Hepatocyte (in vitro differentiated cells): ENCODE data around the gene RAB11B. TPM values are rescaled to one million over a fixed set of nuclear protein-coding genes. Genes with fewer than 3 reads are reported as not detected.
A peak's percentile ranks its signal among the peaks of the same experiment; 100 is the strongest.

ENCODE experiments used
- DNase-seq: peaks from one replicate; pipeline ENCODE4 v3.0.0-alpha.2; 2016; ENCODE audit warnings: low spot score
- H2AFZ ChIP-seq: fragments of 200-600 bp; sonication (generic); 2 replicates; pipeline ENCODE4 v1.6.0; 2016; ENCODE audit warnings: antibody characterized with exemption, mild to moderate bottlenecking
- H3K27ac ChIP-seq: fragments of 200-600 bp; sonication (generic); 2 replicates; pipeline ENCODE4 v1.5.1; 2016; ENCODE audit warnings: mild to moderate bottlenecking
- H3K27me3 ChIP-seq: fragments of 200-600 bp; sonication (generic); 2 replicates; pipeline ENCODE4 v1.6.1; 2016
- H3K36me3 ChIP-seq: fragments of 200-600 bp; sonication (generic); replicated peaks from 2 replicates; pipeline ENCODE4 v1.5.1; 2016; ENCODE audit warnings: low read depth; ENCODE audit not compliant: insufficient read depth
- H3K4me1 ChIP-seq: fragments of 200-600 bp; sonication (generic); 2 replicates; pipeline ENCODE4 v1.5.1; 2016; ENCODE audit warnings: mild to moderate bottlenecking, moderate library complexity; ENCODE audit not compliant: insufficient read depth
- H3K4me2 ChIP-seq: fragments of 200-600 bp; sonication (generic); 2 replicates; pipeline ENCODE4 v1.6.0; 2016
- H3K4me3 ChIP-seq: fragments of 200-600 bp; sonication (generic); 2 replicates; pipeline ENCODE4 v1.5.1; 2016; ENCODE audit warnings: mild to moderate bottlenecking
- H3K79me2 ChIP-seq: fragments of 200-600 bp; sonication (generic); 2 replicates; pipeline ENCODE4 v1.6.0; 2017; ENCODE audit warnings: mild to moderate bottlenecking
- H3K9me2 ChIP-seq: fragments of 200-600 bp; sonication (generic); replicated peaks from 2 replicates; pipeline ENCODE4 v1.6.0; 2017; ENCODE audit warnings: mild to moderate bottlenecking; ENCODE audit not compliant: insufficient read depth
- H3K9me3 ChIP-seq: fragments of 200-600 bp; sonication (generic); 2 replicates; pipeline ENCODE4 v1.5.1; 2016; ENCODE audit warnings: low read depth, mild to moderate bottlenecking
- H4K20me1 ChIP-seq: fragments of 200-600 bp; sonication (generic); 2 replicates; pipeline ENCODE4 v1.6.0; 2016; ENCODE audit warnings: mild to moderate bottlenecking; ENCODE audit not compliant: insufficient read depth, poor library complexity, severe bottlenecking
- CTCF ChIP-seq: fragments of 200-600 bp; sonication (generic); IDR thresholded peaks from 2 replicates; pipeline ENCODE4 v1.5.1; 2016; ENCODE audit warnings: antibody characterized with exemption, mild to moderate bottlenecking; ENCODE audit not compliant: poor library complexity
- EZH2 ChIP-seq: fragments of 200-600 bp; sonication (generic); IDR thresholded peaks from 2 replicates; pipeline ENCODE4 v1.6.1; 2016; ENCODE audit warnings: antibody characterized with exemption, mild to moderate bottlenecking, borderline replicate concordance
- EZH2phosphoT487 ChIP-seq: fragments of 200-600 bp; sonication (generic); IDR thresholded peaks from one replicate; pipeline ENCODE4 v1.6.1; 2018; ENCODE audit warnings: antibody characterized with exemption, mild to moderate bottlenecking, low read depth, moderate library complexity; ENCODE audit not compliant: unreplicated experiment, severe bottlenecking
- WGBS: methylation state at CpG from one replicate; pipeline ENCODE4 v1.1.6; 2016; ENCODE audit warnings: low lambda C conversion rate; ENCODE audit errors: missing lambda C conversion rate; 5-methylcytosine and 5-hydroxymethylcytosine counted together
- polyA plus RNA-seq: library from polyadenylated mRNA; unstranded; fragments of >200 nt; fragmentation: Nextera tagmentation; extraction: Ambion mirVana; gene quantifications from 2 replicates; pipeline ENCODE4 v1.2.1, GENCODE V29; 2016
- total RNA-seq: library from RNA; depleted of rRNA; stranded (reverse); fragments of >200 nt; gene quantifications from 2 replicates; pipeline ENCODE4 v1.2.3, GENCODE V29; 2014

Gene RAB11B
- total and polyA plus RNA-seq, 2 experiments from 2014 or later: 47.1 to 174 TPM

DNA sequence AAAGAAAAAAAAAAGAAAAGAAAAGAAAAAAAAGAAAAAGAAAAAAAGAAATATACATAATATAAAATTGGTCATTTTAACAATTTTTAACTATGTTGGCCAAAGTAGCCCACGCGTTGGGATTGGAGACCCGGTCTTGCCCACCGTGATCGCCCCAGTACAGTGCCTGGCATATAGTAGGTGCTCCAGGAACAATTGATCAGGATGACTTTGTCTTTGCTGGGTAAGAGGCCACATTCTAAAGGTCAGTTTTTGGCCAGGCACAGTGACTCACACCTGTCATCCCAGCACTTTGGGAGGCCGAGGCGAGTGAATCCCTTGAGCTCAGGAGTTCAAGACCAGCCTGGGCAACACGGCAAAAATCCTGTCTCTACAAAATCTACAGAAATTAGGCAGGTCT is 30.0 kb upstream of the RAB11B start:
- Histone ChIP-seq H3K27me3 (no peaks in the 10 kb centered on the region), H3K9me3 (no peaks in the 10 kb centered on the region), H3K36me3 (no peaks in the 10 kb centered on the region), H3K4me3 (no peak overlapping the region), H2AFZ (no peak overlapping the region), H3K79me2 (no peaks in the 10 kb centered on the region), H3K9me2 (no peaks in the 10 kb centered on the region), H3K4me1 (peaks cover 13% of the 10 kb centered on the region), H3K4me2 (no peak overlapping the region), H4K20me1 (no peaks in the 10 kb centered on the region), H3K27ac (no peak overlapping the region)
- DNase-seq: no peak
- 92% methylated on average over 8 of the region's 8 CpGs for WGBS
- no peak for TF ChIP-seq EZH2
- no peak for TF ChIP-seq CTCF
- no peak for TF ChIP-seq EZH2phosphoT487

DNA sequence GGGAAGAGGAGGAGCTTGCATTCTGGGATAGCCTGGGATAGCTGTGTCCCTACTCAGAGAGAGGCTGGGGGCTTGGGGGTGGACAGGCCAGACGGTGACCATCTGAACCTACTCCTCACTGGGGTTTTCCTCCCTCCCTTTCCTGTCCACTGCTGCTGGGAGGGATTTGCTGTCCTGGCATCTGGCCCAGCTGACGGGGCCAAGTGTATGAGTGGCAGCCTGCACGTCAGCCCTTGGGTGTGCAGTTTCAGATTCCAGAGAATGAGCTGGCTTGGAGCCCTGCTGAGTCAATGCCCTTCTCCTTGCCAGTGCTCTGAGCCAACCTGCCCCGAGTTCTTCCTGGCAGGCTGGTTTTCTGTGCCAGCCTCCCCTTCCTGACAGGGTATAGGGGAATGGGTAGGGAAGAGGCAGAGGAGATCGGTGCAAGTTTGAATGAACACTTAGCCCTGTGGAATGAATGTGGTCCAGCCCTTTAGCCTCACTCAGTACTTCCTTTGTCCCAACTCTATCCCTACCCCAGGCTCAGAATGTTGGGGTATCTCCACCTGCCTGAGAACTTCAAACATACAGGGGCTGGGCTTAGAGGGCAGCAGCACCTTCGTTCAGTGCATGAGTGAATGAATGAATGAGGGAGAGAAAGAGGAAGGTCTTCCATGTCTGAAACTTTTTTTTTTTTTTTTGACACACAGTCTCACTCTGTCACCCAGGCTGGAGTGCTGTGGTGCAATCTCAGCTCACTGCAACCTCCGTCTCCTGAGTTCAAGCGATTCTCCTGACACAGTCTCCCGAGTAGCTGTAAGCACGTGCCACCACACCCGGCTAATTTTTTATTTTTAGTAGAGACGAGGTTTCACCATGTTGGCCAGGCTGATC is 28.0 kb upstream of the RAB11B start:
- Histone ChIP-seq H3K9me2 (no peaks in the 10 kb centered on the region), H2AFZ (no peak overlapping the region), H3K9me3 (no peaks in the 10 kb centered on the region), H3K79me2 (no peaks in the 10 kb centered on the region), H3K4me1 (peaks cover 18% of the 10 kb centered on the region), H3K27ac (peak overlapping the region; percentile 72), H3K4me3 (no peak overlapping the region), H3K36me3 (no peaks in the 10 kb centered on the region), H3K27me3 (peaks cover 5% of the 10 kb centered on the region), H4K20me1 (no peaks in the 10 kb centered on the region), H3K4me2 (peak overlapping the region; percentile 56)
- WGBS: 69% methylated on average over 12 of the region's 12 CpGs
- peak; percentile 90 for DNase-seq
- TF ChIP-seq EZH2phosphoT487 (no peak), CTCF (no peak), EZH2 (no peak)

DNA sequence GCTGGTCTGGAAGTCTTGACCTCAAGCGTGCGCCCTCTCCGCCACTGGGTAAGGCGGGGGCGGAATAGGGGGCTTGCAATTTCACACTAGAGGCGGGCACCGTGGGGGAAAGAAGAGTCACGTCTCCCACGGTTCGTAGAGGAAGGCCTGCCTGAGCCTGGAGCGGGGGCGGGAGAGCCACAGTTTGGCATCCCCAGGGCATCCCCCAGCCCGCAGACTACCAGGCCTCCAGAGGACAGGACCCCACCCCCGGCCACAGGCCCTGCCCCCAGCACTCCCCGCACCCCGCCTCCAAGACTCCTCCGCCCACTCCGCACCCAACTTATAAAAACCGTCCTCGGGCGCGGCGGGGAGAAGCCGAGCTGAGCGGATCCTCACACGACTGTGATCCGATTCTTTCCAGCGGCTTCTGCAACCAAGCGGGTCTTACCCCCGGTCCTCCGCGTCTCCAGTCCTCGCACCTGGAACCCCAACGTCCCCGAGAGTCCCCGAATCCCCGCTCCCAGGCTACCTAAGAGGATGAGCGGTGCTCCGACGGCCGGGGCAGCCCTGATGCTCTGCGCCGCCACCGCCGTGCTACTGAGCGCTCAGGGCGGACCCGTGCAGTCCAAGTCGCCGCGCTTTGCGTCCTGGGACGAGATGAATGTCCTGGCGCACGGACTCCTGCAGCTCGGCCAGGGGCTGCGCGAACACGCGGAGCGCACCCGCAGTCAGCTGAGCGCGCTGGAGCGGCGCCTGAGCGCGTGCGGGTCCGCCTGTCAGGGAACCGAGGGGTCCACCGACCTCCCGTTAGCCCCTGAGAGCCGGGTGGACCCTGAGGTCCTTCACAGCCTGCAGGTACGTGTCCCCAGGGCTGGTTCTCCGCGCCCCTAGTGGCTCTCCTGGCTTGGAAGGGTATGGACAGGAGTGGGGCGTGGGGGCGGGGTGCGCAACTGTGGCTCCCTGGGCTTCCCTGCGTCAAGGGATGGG is 26.1 kb upstream of the RAB11B start, which contains the start of gene ANGPTL4:
ANGPTL4 (plus strand) TSS at position 353 of the 969 bp plus-strand sequence; CDS start at position 520, 167 bp downstream.
- H3K36me3 ChIP-seq: no peaks in the 10 kb centered on the region
- DNase-seq: peak; percentile 75
- peaks cover 5% of the 10 kb centered on the region for H3K27me3 ChIP-seq
- H3K9me2 ChIP-seq: no peaks in the 10 kb centered on the region
- TF ChIP-seq CTCF: no peak
- no peak for TF ChIP-seq EZH2phosphoT487
- TF ChIP-seq EZH2: no peak
- no peaks in the 10 kb centered on the region for H3K9me3 ChIP-seq
- H3K4me2 ChIP-seq: peak within 1 kb of the TSS; percentile 92
- peak within 1 kb of the TSS; percentile 52 for H3K27ac ChIP-seq
- no peaks in the 10 kb centered on the region for H4K20me1 ChIP-seq
- peak within 1 kb of the TSS; percentile 63 for H2AFZ ChIP-seq
- H3K79me2 ChIP-seq: peaks cover 3% of the 10 kb centered on the region
- peaks cover 28% of the 10 kb centered on the region for H3K4me1 ChIP-seq
- WGBS: 2% methylated on average over 69 of the region's 81 CpGs
- peak within 1 kb of the TSS; percentile 29 for H3K4me3 ChIP-seq
